H1 (cell line): Measurements from ENCODE around the gene NSD2. TPM values are rescaled to one million over a fixed set of nuclear protein-coding genes. Genes with fewer than 3 reads are reported as not detected.

Source experiments
- CBX8 ChIP-seq: fragments of 300-800, 300-1000 bp; sonication (generic); IDR thresholded peaks from 2 replicates; pipeline ENCODE4 v1.7.1; 2016; ENCODE audit warnings: low read depth, low read length, borderline replicate concordance
- GABPA ChIP-seq: IDR thresholded peaks from 2 replicates; pipeline ENCODE4 v1.6.1; 2011; ENCODE audit warnings: mild to moderate bottlenecking, low read length, moderate library complexity, borderline replicate concordance; ENCODE audit not compliant: insufficient read depth
- HDAC2 ChIP-seq, 2 experiments: fragments of 300-600 bp in 1 of 2; sonication (generic) in 1 of 2; IDR thresholded peaks; 2 replicates each; pipeline ENCODE4 v1.6.1; 2011 to 2012; ENCODE audit warnings: low read depth in 2 of 2, low read length in 2 of 2, mild to moderate bottlenecking in 2 of 2, moderate library complexity in 2 of 2, borderline replicate concordance in 1 of 2, inconsistent platforms in 1 of 2
- POLR2AphosphoS5 ChIP-seq: IDR thresholded peaks from 2 replicates; pipeline ENCODE4 v1.6.1; 2011; ENCODE audit warnings: low read depth, low read length
- polyA plus RNA-seq, 7 experiments: library from polyadenylated mRNA; depleted of rRNA in 3 of 7; stranded (reverse) in 5 of 7; unstranded in 2 of 7; fragments of >200 nt in 5 of 7; fragments of 200-250 nt in 2 of 7; gene quantifications; 1 replicate in 5 of 7; 2 replicates in 1 of 7; 4 replicates in 1 of 7; pipeline versions ENCODE4 v1.2.1 to v1.2.3, GENCODE V29; 2011 to 2013; ENCODE audit warnings: missing spikeins in 2 of 7, mixed read lengths in 2 of 7
- total RNA-seq: library from RNA; stranded (reverse); fragmentation: NEBNext Ultra II Directional; extraction: Animal tissue kit (Norgen Biotek cat#: 25700); gene quantifications from 2 replicates; pipeline ENCODE4 v1.2.1, GENCODE V29; 2021
- TF ChIP-seq, protein P1 (sequence below): fragments of 300-600 bp; sonication (generic); IDR thresholded peaks from 2 replicates; pipeline ENCODE4 v1.7.1; 2012; ENCODE audit warnings: low read length, moderate library complexity, mild to moderate bottlenecking, inconsistent platforms; ENCODE audit not compliant: insufficient replicate concordance

NSD2 gene
- total and polyA plus RNA-seq, 2 of the 8 experiments (the other 6 are each of a cell fraction or from before 2014, with no cell fraction given): 26.7 to 129 TPM

GRCh38 chr4:1981251-1982058 is 110.3 kb downstream of the NSD2 start (continued):
- TF ChIP-seq, protein P1, sequence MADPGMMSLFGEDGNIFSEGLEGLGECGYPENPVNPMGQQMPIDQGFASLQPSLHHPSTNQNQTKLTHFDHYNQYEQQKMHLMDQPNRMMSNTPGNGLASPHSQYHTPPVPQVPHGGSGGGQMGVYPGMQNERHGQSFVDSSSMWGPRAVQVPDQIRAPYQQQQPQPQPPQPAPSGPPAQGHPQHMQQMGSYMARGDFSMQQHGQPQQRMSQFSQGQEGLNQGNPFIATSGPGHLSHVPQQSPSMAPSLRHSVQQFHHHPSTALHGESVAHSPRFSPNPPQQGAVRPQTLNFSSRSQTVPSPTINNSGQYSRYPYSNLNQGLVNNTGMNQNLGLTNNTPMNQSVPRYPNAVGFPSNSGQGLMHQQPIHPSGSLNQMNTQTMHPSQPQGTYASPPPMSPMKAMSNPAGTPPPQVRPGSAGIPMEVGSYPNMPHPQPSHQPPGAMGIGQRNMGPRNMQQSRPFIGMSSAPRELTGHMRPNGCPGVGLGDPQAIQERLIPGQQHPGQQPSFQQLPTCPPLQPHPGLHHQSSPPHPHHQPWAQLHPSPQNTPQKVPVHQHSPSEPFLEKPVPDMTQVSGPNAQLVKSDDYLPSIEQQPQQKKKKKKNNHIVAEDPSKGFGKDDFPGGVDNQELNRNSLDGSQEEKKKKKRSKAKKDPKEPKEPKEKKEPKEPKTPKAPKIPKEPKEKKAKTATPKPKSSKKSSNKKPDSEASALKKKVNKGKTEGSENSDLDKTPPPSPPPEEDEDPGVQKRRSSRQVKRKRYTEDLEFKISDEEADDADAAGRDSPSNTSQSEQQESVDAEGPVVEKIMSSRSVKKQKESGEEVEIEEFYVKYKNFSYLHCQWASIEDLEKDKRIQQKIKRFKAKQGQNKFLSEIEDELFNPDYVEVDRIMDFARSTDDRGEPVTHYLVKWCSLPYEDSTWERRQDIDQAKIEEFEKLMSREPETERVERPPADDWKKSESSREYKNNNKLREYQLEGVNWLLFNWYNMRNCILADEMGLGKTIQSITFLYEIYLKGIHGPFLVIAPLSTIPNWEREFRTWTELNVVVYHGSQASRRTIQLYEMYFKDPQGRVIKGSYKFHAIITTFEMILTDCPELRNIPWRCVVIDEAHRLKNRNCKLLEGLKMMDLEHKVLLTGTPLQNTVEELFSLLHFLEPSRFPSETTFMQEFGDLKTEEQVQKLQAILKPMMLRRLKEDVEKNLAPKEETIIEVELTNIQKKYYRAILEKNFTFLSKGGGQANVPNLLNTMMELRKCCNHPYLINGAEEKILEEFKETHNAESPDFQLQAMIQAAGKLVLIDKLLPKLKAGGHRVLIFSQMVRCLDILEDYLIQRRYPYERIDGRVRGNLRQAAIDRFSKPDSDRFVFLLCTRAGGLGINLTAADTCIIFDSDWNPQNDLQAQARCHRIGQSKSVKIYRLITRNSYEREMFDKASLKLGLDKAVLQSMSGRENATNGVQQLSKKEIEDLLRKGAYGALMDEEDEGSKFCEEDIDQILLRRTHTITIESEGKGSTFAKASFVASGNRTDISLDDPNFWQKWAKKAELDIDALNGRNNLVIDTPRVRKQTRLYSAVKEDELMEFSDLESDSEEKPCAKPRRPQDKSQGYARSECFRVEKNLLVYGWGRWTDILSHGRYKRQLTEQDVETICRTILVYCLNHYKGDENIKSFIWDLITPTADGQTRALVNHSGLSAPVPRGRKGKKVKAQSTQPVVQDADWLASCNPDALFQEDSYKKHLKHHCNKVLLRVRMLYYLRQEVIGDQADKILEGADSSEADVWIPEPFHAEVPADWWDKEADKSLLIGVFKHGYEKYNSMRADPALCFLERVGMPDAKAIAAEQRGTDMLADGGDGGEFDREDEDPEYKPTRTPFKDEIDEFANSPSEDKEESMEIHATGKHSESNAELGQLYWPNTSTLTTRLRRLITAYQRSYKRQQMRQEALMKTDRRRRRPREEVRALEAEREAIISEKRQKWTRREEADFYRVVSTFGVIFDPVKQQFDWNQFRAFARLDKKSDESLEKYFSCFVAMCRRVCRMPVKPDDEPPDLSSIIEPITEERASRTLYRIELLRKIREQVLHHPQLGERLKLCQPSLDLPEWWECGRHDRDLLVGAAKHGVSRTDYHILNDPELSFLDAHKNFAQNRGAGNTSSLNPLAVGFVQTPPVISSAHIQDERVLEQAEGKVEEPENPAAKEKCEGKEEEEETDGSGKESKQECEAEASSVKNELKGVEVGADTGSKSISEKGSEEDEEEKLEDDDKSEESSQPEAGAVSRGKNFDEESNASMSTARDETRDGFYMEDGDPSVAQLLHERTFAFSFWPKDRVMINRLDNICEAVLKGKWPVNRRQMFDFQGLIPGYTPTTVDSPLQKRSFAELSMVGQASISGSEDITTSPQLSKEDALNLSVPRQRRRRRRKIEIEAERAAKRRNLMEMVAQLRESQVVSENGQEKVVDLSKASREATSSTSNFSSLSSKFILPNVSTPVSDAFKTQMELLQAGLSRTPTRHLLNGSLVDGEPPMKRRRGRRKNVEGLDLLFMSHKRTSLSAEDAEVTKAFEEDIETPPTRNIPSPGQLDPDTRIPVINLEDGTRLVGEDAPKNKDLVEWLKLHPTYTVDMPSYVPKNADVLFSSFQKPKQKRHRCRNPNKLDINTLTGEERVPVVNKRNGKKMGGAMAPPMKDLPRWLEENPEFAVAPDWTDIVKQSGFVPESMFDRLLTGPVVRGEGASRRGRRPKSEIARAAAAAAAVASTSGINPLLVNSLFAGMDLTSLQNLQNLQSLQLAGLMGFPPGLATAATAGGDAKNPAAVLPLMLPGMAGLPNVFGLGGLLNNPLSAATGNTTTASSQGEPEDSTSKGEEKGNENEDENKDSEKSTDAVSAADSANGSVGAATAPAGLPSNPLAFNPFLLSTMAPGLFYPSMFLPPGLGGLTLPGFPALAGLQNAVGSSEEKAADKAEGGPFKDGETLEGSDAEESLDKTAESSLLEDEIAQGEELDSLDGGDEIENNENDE: no peak
- no peak for TF ChIP-seq GABPA
- no peak for TF ChIP-seq HDAC2 (IDR thresholded peaks at IDR 0.05; ENCODE audit: borderline replicate concordance in 1 of 2, low read depth in 2 of 2, low read length in 2 of 2)
- no peak for TF ChIP-seq CBX8
- TF ChIP-seq POLR2AphosphoS5: peak; percentile 44; the same call in 1 of the 2 replicates
- TF ChIP-seq, all 59 proteins: peak for 1
